Endothelial cell of umbilical vein (primary cell): Measurements from ENCODE around the gene ACTN1. TPM values are rescaled to one million over a fixed set of nuclear protein-coding genes. Genes with fewer than 3 reads are reported as not detected.

ENCODE experiments used
- BruUV-seq: library from RNA; stranded (reverse); fragments of 400-500 nt; replicated peaks from 2 replicates; lab custom pipeline; 2021; lab: Mats Ljungman, UMichigan
- CTCF ChIA-PET: fragments of 300-600, 350-600 bp; sonication (Branson Sonifier 250); formaldehyde crosslinking; loops from one replicate; lab custom pipeline; 2021; ENCODE audit warnings: antibody characterized with exemption, inconsistent platforms; lab: Charles Lee
- POLR2A ChIA-PET: fragments of 300-600, 350-600 bp; sonication (Branson Sonifier 250); formaldehyde crosslinking; loops from one replicate; lab custom pipeline; 2021; ENCODE audit warnings: antibody characterized with exemption, inconsistent platforms; lab: Charles Lee
- DNase-seq: peaks from one replicate; pipeline ENCODE4 v3.0.0-alpha.2; 2011; ENCODE audit warnings: low read depth, low spot score
- FAIRE-seq: peaks from 2 replicates; lab custom pipeline; 2011; peaks lifted over from hg19 to GRCh38; lab: Jason Lieb, UNC
- H2AFZ ChIP-seq: 2 replicates; pipeline ENCODE4 v1.6.0; 2012; ENCODE audit warnings: low read depth, low read length, control low read depth, inconsistent platforms
- H3K27ac ChIP-seq: 2 replicates; pipeline ENCODE4 v1.5.1; 2011; ENCODE audit warnings: low read depth, mild to moderate bottlenecking, control low read depth, low read length, moderate library complexity; ENCODE audit not compliant: insufficient read depth
- H3K27me3 ChIP-seq, 2 experiments: 2 replicates each; pipeline versions ENCODE4 v1.6.0 to v1.6.1; 2011; ENCODE audit warnings: low read length in 2 of 2, mixed read lengths in 1 of 2; ENCODE audit not compliant: control insufficient read depth in 2 of 2, insufficient read depth in 2 of 2
- H3K36me3 ChIP-seq, 2 experiments: 2 replicates in 1 of 2; 3 replicates in 1 of 2; pipeline ENCODE4 v1.5.1; 2011; ENCODE audit warnings: low read length in 2 of 2, mild to moderate bottlenecking in 1 of 2, moderate library complexity in 1 of 2; ENCODE audit not compliant: control insufficient read depth in 2 of 2, insufficient read depth in 2 of 2; ENCODE audit errors: extremely low read depth in 1 of 2
- H3K4me1 ChIP-seq: 3 replicates; pipeline ENCODE4 v1.5.1; 2011; ENCODE audit warnings: mild to moderate bottlenecking, low read length; ENCODE audit not compliant: control insufficient read depth, insufficient read depth; ENCODE audit errors: extremely low read depth
- H3K4me2 ChIP-seq: 2 replicates; pipeline ENCODE4 v1.6.1; 2011; ENCODE audit warnings: low read length, control low read depth, mixed read lengths; ENCODE audit not compliant: insufficient read depth
- H3K4me3 ChIP-seq, 3 experiments: fragments of 200-600 bp in 1 of 3; sonication (generic), shearing (Covaris generic) in 1 of 3; replicated peaks in 1 of 3; 2 replicates each; pipeline ENCODE4 v1.5.1; 2011 to 2016; ENCODE audit warnings: control low read depth in 3 of 3, low read length in 3 of 3, mild to moderate bottlenecking in 2 of 3, inconsistent platforms in 1 of 3, low read depth in 1 of 3, moderate library complexity in 1 of 3; ENCODE audit not compliant: insufficient read depth in 1 of 3
- H3K79me2 ChIP-seq: 2 replicates; pipeline ENCODE4 v1.6.0; 2012; ENCODE audit warnings: low read length, inconsistent platforms; ENCODE audit not compliant: control insufficient read depth, insufficient read depth
- H3K9ac ChIP-seq: replicated peaks from 2 replicates; pipeline ENCODE3; 2011; ENCODE audit warnings: low read length, control low read depth; ENCODE audit not compliant: insufficient read depth; ENCODE audit errors: extremely low read depth
- H3K9me1 ChIP-seq: replicated peaks from 3 replicates; pipeline ENCODE4 v1.6.0; 2011; ENCODE audit warnings: mild to moderate bottlenecking, low read length; ENCODE audit not compliant: control insufficient read depth, insufficient read depth; ENCODE audit errors: extremely low read depth
- H3K9me3 ChIP-seq: replicated peaks from 2 replicates; pipeline ENCODE4 v1.5.1; 2012; ENCODE audit warnings: low read length, inconsistent platforms; ENCODE audit not compliant: control insufficient read depth, insufficient read depth
- H4K20me1 ChIP-seq: replicated peaks from 2 replicates; pipeline ENCODE3; 2011; ENCODE audit warnings: mild to moderate bottlenecking, low read length; ENCODE audit not compliant: control insufficient read depth, insufficient read depth; ENCODE audit errors: extremely low read depth
- CTCF ChIP-seq, 2 donors: IDR thresholded peaks; 1 replicate in 1 of 2; 2 replicates in 1 of 2; pipeline ENCODE4 v1.5.1; 2011; ENCODE audit warnings: low read length in 2 of 2, mild to moderate bottlenecking in 2 of 2, moderate library complexity in 2 of 2, control low read depth in 1 of 2, inconsistent platforms in 1 of 2, low read depth in 1 of 2; ENCODE audit not compliant: insufficient read depth in 1 of 2; ENCODE audit errors: extremely low read depth in 1 of 2
- EZH2 ChIP-seq: IDR thresholded peaks from 2 replicates; pipeline ENCODE4 v1.6.1; 2012; ENCODE audit warnings: borderline replicate concordance, low read depth, mild to moderate bottlenecking, moderate library complexity, low read length, inconsistent platforms; ENCODE audit not compliant: severe bottlenecking
- FOS ChIP-seq: IDR thresholded peaks from 2 replicates; pipeline ENCODE4 v1.6.1; 2011; ENCODE audit warnings: mild to moderate bottlenecking, low read length, moderate library complexity, borderline replicate concordance; ENCODE audit not compliant: insufficient read depth
- GATA2 ChIP-seq: IDR thresholded peaks from 2 replicates; pipeline ENCODE4 v1.7.0; 2011; ENCODE audit warnings: low read depth, mild to moderate bottlenecking, moderate library complexity, mixed read lengths, low read length; ENCODE audit not compliant: insufficient read length, insufficient read depth
- JUN ChIP-seq: IDR thresholded peaks from 2 replicates; pipeline ENCODE4 v1.6.1; 2011; ENCODE audit warnings: borderline replicate concordance, low read depth; ENCODE audit not compliant: insufficient read length, insufficient read depth
- MAX ChIP-seq: IDR thresholded peaks from 2 replicates; pipeline ENCODE4 v1.6.1; 2011; ENCODE audit not compliant: insufficient read depth, insufficient read length
- POLR2A ChIP-seq: IDR thresholded peaks from 2 replicates; pipeline ENCODE4 v1.6.1; 2012; ENCODE audit warnings: low read depth, mild to moderate bottlenecking, control low read depth, low read length
- dilution Hi-C: fragments of 300-500 bp; cut with MboI; formaldehyde crosslinking; loops from one replicate; pipeline ENCODE4 v1.15.0; 2019; ENCODE audit warnings: low sequenced_read_pairs; ENCODE audit not compliant: extremely low pct_ligation_motif_present
- intact Hi-C: fragments of 100-400 bp; cut with micrococcal nuclease; formaldehyde crosslinking; loops from one replicate; pipeline ENCODE4 v1.10.0; 2022
- polyA plus RNA-seq, 4 experiments: library from polyadenylated mRNA; depleted of rRNA in 3 of 4; stranded (reverse) in 3 of 4; unstranded in 1 of 4; fragments of >200 nt; gene quantifications; 2 replicates each; pipeline versions ENCODE4 v1.2.1 to v1.2.3, GENCODE V29; 2011 to 2012; ENCODE audit warnings: missing spikeins in 1 of 4
- total RNA-seq: library from RNA; stranded (reverse); gene quantifications from 2 replicates; pipeline ENCODE4 v1.2.3, GENCODE V29; 2021

The ACTN1 gene
- total and polyA plus RNA-seq, 2 donors (not counting 3 experiments of a cell fraction or from before 2014, with no cell fraction given), result 442 to 463 TPM

- dilution Hi-C loops (no loop called here), intact Hi-C loops (loop anchor here (1.0 kb wide), 1 partner anchor 15 kb away; no protein-coding TSS in a partner anchor)
- no peak overlapping the region for H3K4me3 ChIP-seq
- no peak for FAIRE-seq
- H3K4me1 ChIP-seq, result peaks cover 88% of the 10 kb centered on the region
- peak; percentile 44 for DNase-seq
- H3K4me2 ChIP-seq, result no peak overlapping the region
- H2AFZ ChIP-seq, result no peak overlapping the region
- no TSS peak for BruUV-seq
- peaks cover 11% of the 10 kb centered on the region for H4K20me1 ChIP-seq
- H3K9ac ChIP-seq, result no peak overlapping the region
- H3K27me3 ChIP-seq, result no peaks in the 10 kb centered on the region
- H3K27ac ChIP-seq, result peak overlapping the region; percentile 49
- no peaks in the 10 kb centered on the region for H3K9me3 ChIP-seq
- peaks cover 0 to 16% of the 10 kb centered on the region in 2 experiments for H3K36me3 ChIP-seq
- TF ChIP-seq JUN, result no peak
- TF ChIP-seq MAX, result peak; percentile 93
- peaks cover 100% of the 10 kb centered on the region for H3K79me2 ChIP-seq
- CTCF ChIA-PET, result interaction anchor here (1.2 to 5.1 kb wide), 4 partner anchors 16 to 152 kb away, joined by 3 to 18 read pairs (median 11); no protein-coding TSS in a partner anchor
- no peaks in the 10 kb centered on the region for H3K9me1 ChIP-seq
- POLR2A ChIA-PET, result interaction anchor here (0.9 kb wide), 1 partner anchor 21 kb away, joined by 3 read pairs; no protein-coding TSS in a partner anchor
Measured at GRCh38 chr14:68955164-68955850, 23.8 kb downstream of the ACTN1 start.

- no peaks in the 10 kb centered on the region for H3K9me3 ChIP-seq
- BruUV-seq, result no TSS peak
- H3K27me3 ChIP-seq, result no peaks in the 10 kb centered on the region
- H3K27ac ChIP-seq, result peak overlapping the region; percentile 21
- ChIA-PET CTCF (interaction anchor here (0.8 to 1.6 kb wide), 4 partner anchors 42 to 154 kb away, joined by 3 to 4 read pairs (median 3); no protein-coding TSS in a partner anchor), POLR2A (interaction anchor here (1.0 kb wide), 1 partner anchor 13 kb away, joined by 4 read pairs; no protein-coding TSS in a partner anchor)
- H3K9ac ChIP-seq, result no peak overlapping the region
- TF ChIP-seq POLR2A, result no peak
- TF ChIP-seq CTCF (IDR thresholded peaks at IDR 0.05; ENCODE audit: extremely low read depth in 1 of 2, insufficient read depth in 1 of 2, low read depth in 1 of 2, low read length in 2 of 2), result no peak
- no peak for TF ChIP-seq EZH2
- TF ChIP-seq FOS, result no peak
- no peak for TF ChIP-seq GATA2
- dilution Hi-C loops (no loop called here), intact Hi-C loops (no loop called here)
- FAIRE-seq, result no peak
- no peaks in the 10 kb centered on the region for H3K9me1 ChIP-seq
- no peak overlapping the region for H2AFZ ChIP-seq
- H3K4me1 ChIP-seq, result peaks cover 88% of the 10 kb centered on the region
- H3K79me2 ChIP-seq, result peaks cover 99% of the 10 kb centered on the region
- peaks cover 11% of the 10 kb centered on the region for H4K20me1 ChIP-seq
- no peak overlapping the region for H3K4me3 ChIP-seq
- peaks cover 0 to 16% of the 10 kb centered on the region in 2 experiments for H3K36me3 ChIP-seq
- DNase-seq, result no peak
- H3K4me2 ChIP-seq, result no peak overlapping the region
Measured at GRCh38 chr14:68953196-68953555, 25.9 kb downstream of the ACTN1 start.
